EL (cell line): ENCODE measurements around the gene BCAS3.
"Not testable (repeated sequence)": the region's sequence is repeated elsewhere in the genome, so short reads cannot be mapped to it uniquely, and the experiment has no call there.

Source experiments
- DNase-seq: peaks from one replicate; pipeline ENCODE4 v3.0.0-alpha.2; 2016

BCAS3 gene

GRCh38 chr17:60748204-60748603 is 70.6 kb downstream of the BCAS3 start:
- no peak for DNase-seq

- no peak for DNase-seq
These were observed 71.4 kb downstream of the BCAS3 start for GRCh38 chr17:60749050-60749449.

GRCh38 chr17:60749708-60750107 is 72.1 kb downstream of the BCAS3 start:
- DNase-seq: no peak

GRCh38 chr17:60750640-60751039 is 73.0 kb downstream of the BCAS3 start:
- no peak for DNase-seq

GRCh38 chr17:60751884-60752283 is 74.2 kb downstream of the BCAS3 start:
- DNase-seq: no peak

- no peak for DNase-seq
These were observed 75.4 kb downstream of the BCAS3 start for GRCh38 chr17:60752873-60753577.

- DNase-seq: no peak
These were observed 76.5 kb downstream of the BCAS3 start for GRCh38 chr17:60754057-60754604.

- not testable (repeated sequence) for DNase-seq
These were observed 79.1 kb downstream of the BCAS3 start for GRCh38 chr17:60756798-60757197.

- no peak for DNase-seq
These were observed 79.8 kb downstream of the BCAS3 start for GRCh38 chr17:60757437-60757836.

GRCh38 chr17:60759756-60760155 is 82.1 kb downstream of the BCAS3 start:
- DNase-seq: no peak

GRCh38 chr17:60761301-60761700 is 83.7 kb downstream of the BCAS3 start:
- not testable (repeated sequence) for DNase-seq

- DNase-seq: no peak
These were observed 89.1 kb downstream of the BCAS3 start for GRCh38 chr17:60766778-60767190.

- DNase-seq: no peak
These were observed 90.2 kb downstream of the BCAS3 start for GRCh38 chr17:60767744-60768308.

- DNase-seq: no peak
These were observed 91.7 kb downstream of the BCAS3 start for GRCh38 chr17:60769327-60769726.

- no peak for DNase-seq
These were observed 93.3 kb downstream of the BCAS3 start for GRCh38 chr17:60770946-60771422.

GRCh38 chr17:60771621-60772020 is 94.0 kb downstream of the BCAS3 start:
- DNase-seq: not testable (repeated sequence)

- DNase-seq: no peak
These were observed 95.9 kb downstream of the BCAS3 start for GRCh38 chr17:60773552-60773951.

- no peak for DNase-seq
These were observed 104.3 kb downstream of the BCAS3 start for GRCh38 chr17:60781880-60782412.

GRCh38 chr17:60782742-60783141 is 105.1 kb downstream of the BCAS3 start:
- DNase-seq: no peak

GRCh38 chr17:60790205-60790604 is 112.6 kb downstream of the BCAS3 start:
- no peak for DNase-seq

- no peak for DNase-seq
These were observed 114.7 kb downstream of the BCAS3 start for GRCh38 chr17:60792250-60792898.

- DNase-seq: no peak
These were observed 120.9 kb downstream of the BCAS3 start for GRCh38 chr17:60798576-60798975.

GRCh38 chr17:60802377-60802776 is 124.7 kb downstream of the BCAS3 start:
- DNase-seq: no peak

GRCh38 chr17:60803059-60803458 is 125.4 kb downstream of the BCAS3 start:
- no peak for DNase-seq
